Measurements from ENCODE around the gene KLHL10.

DNA sequence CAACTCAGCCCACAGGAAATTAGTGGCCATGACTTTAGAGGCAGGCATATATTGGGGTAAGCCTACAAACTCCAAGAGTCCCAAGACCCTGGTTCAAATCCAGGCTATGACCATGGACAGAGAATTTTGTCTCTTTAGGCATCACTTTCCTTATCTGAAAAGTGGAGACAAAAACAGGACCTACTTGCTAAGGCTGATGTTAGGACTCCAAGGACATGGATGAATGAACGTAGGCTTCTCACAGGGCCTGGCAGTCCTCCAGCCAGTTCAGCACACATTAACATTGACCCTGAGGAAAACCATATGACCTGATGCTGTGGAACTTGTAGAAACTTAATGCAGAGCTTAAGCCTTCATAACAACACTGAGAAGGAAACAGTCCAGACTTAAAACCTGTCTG, 23.4 kb upstream of the KLHL10 start:
- TF ChIP-seq POLR2A (IDR thresholded peaks at IDR 0.05), result no peak
- TF ChIP-seq, protein P1, sequence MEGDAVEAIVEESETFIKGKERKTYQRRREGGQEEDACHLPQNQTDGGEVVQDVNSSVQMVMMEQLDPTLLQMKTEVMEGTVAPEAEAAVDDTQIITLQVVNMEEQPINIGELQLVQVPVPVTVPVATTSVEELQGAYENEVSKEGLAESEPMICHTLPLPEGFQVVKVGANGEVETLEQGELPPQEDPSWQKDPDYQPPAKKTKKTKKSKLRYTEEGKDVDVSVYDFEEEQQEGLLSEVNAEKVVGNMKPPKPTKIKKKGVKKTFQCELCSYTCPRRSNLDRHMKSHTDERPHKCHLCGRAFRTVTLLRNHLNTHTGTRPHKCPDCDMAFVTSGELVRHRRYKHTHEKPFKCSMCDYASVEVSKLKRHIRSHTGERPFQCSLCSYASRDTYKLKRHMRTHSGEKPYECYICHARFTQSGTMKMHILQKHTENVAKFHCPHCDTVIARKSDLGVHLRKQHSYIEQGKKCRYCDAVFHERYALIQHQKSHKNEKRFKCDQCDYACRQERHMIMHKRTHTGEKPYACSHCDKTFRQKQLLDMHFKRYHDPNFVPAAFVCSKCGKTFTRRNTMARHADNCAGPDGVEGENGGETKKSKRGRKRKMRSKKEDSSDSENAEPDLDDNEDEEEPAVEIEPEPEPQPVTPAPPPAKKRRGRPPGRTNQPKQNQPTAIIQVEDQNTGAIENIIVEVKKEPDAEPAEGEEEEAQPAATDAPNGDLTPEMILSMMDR (IDR thresholded peaks at IDR 0.05), result no peak
